HL-60 (cell line): ENCODE data around the gene ZGPAT.

Experiments
- CTCF ChIP-seq: IDR thresholded peaks from one replicate; pipeline ENCODE4 v1.5.1; 2011; ENCODE audit warnings: low read length, control low read depth, inconsistent platforms; ENCODE audit not compliant: insufficient read depth
- GABPA ChIP-seq: IDR thresholded peaks from 2 replicates; pipeline ENCODE4 v1.6.1; 2012; ENCODE audit warnings: low read depth
- POLR2AphosphoS5 ChIP-seq: IDR thresholded peaks from 2 replicates; pipeline ENCODE4 v1.6.1; 2012; ENCODE audit warnings: low read depth

DNA sequence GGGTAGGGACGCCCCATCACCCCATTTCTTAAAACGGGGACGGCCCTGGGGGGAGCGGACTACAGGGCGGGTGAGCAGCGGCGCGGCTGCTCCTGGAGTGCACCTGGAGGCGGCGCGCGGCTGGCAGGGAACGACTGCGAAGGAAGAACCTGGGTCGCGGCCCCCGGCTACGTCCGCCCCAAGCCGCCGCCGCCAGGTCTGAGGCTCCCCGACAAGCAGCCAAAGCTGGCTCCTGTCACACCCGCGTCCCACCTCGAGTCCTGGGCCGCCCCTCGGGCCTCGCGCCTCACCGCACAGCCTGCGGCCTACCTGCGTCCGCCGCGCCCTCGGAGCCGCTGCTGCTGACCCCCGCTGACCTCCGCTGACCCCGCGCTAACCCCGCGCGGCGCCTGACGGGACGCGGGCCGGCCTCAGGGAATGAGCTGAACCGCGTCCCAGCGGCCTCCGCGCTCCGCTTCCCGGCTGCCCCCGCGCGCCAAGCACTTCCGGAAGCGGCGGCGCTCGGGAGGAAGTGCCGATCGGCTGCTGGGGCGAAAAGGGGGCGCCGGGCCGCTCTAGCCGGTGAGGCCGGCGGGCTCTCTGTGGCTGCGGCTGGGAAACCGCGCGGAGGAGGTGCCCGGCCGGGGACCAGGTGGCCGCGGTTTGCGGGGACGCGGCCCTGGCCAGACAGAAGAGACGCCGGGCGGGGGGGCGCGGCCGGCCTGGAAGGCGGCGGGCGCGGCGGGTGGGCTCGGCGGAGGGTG, at the start of gene ZGPAT, which contains the start of gene ARFRP1:
- no peak for TF ChIP-seq CTCF
- TF ChIP-seq GABPA = peak; percentile 88
- TF ChIP-seq POLR2AphosphoS5 = peak; percentile 55
